H1 (cell line): Measurements from ENCODE around the gene SLAMF1. TPM values are rescaled to one million over a fixed set of nuclear protein-coding genes. Genes with fewer than 3 reads are reported as not detected.

Experiments
- CTCF ChIA-PET: fragments of 300-600 bp; sonication (Branson Sonifier 250); formaldehyde crosslinking; loops from one replicate; lab custom pipeline; 2021; ENCODE audit not compliant: partially characterized antibody; lab: Charles Lee
- POLR2A ChIA-PET: fragments of 300-600 bp; sonication (Branson Sonifier 250); formaldehyde crosslinking; loops from one replicate; lab custom pipeline; 2021; ENCODE audit warnings: inconsistent platforms; ENCODE audit not compliant: partially characterized antibody; lab: Charles Lee
- DNase-seq, 2 experiments: peaks; one replicate each; pipeline versions ENCODE4 v3.0.0 to v3.0.0-alpha.2; 2010 to 2022; ENCODE audit warnings: low spot score in 2 of 2, low read depth in 1 of 2, mixed read lengths in 1 of 2
- FAIRE-seq: peaks from 2 replicates; lab custom pipeline; 2011; peaks lifted over from hg19 to GRCh38; lab: Jason Lieb, UNC
- H2AFZ ChIP-seq: 2 replicates; pipeline ENCODE4 v1.8.1; 2012; ENCODE audit warnings: low read length, inconsistent platforms
- H2AK5ac ChIP-seq: 2 replicates; pipeline ENCODE4 v1.6.1; 2013; ENCODE audit warnings: low read depth, low read length
- H2BK120ac ChIP-seq: replicated peaks from 2 replicates; pipeline ENCODE3; 2013; ENCODE audit warnings: low read depth, low read length, inconsistent platforms
- H2BK12ac ChIP-seq: 2 replicates; pipeline ENCODE4 v1.6.1; 2013; ENCODE audit warnings: low read depth, low read length
- H2BK15ac ChIP-seq: 2 replicates; pipeline ENCODE4 v1.6.1; 2013; ENCODE audit warnings: low read length
- H2BK20ac ChIP-seq: 2 replicates; pipeline ENCODE4 v1.6.1; 2013; ENCODE audit warnings: low read length
- H2BK5ac ChIP-seq: 2 replicates; pipeline ENCODE4 v1.6.1; 2013; ENCODE audit warnings: low read depth, low read length
- H3K14ac ChIP-seq: 2 replicates; pipeline ENCODE4 v1.6.1; 2013; ENCODE audit warnings: inconsistent platforms; ENCODE audit not compliant: insufficient read length
- H3K18ac ChIP-seq: 2 replicates; pipeline ENCODE4 v1.6.1; 2013; ENCODE audit warnings: low read length; ENCODE audit errors: extremely low read depth
- H3K23ac ChIP-seq: 2 replicates; pipeline ENCODE4 v1.6.1; 2013; ENCODE audit warnings: inconsistent platforms; ENCODE audit not compliant: insufficient read length
- H3K23me2 ChIP-seq: 2 replicates; pipeline ENCODE4 v1.6.1; 2013; ENCODE audit warnings: low read depth, low read length
- H3K27ac ChIP-seq: 2 replicates; pipeline ENCODE4 v1.6.1; 2011; ENCODE audit warnings: low read depth, low read length, inconsistent platforms
- H3K27me3 ChIP-seq, 4 experiments: replicated peaks in 1 of 4; 1 replicate in 1 of 4; 2 replicates in 3 of 4; pipeline versions ENCODE4 v1.6.1 to v1.8.1; 2011 to 2013; ENCODE audit warnings: low read length in 3 of 4, mild to moderate bottlenecking in 3 of 4, inconsistent platforms in 2 of 4, mixed read lengths in 2 of 4, moderate library complexity in 1 of 4; ENCODE audit not compliant: control insufficient read depth in 3 of 4, insufficient read depth in 3 of 4; ENCODE audit errors: extremely low read depth in 1 of 4
- H3K36me3 ChIP-seq, 4 experiments: 2 replicates each; pipeline versions ENCODE4 v1.6.1 to v1.8.1; 2011 to 2013; ENCODE audit warnings: mild to moderate bottlenecking in 4 of 4, low read length in 3 of 4, moderate library complexity in 2 of 4, control low read depth in 1 of 4, inconsistent platforms in 1 of 4; ENCODE audit not compliant: insufficient read depth in 4 of 4, control insufficient read depth in 2 of 4
- H3K4ac ChIP-seq: replicated peaks from 2 replicates; pipeline ENCODE3; 2013; ENCODE audit warnings: low read length, low read depth, mixed read lengths, inconsistent platforms; ENCODE audit not compliant: insufficient read length
- H3K4me1 ChIP-seq, 4 experiments: replicated peaks in 1 of 4; 1 replicate in 1 of 4; 2 replicates in 3 of 4; pipeline versions ENCODE4 v1.6.1 to v1.8.1; 2011 to 2013; ENCODE audit warnings: low read length in 3 of 4, inconsistent platforms in 2 of 4, mixed read lengths in 1 of 4; ENCODE audit not compliant: insufficient read depth in 4 of 4, control insufficient read depth in 3 of 4
- H3K4me2 ChIP-seq, 2 experiments: 2 replicates each; pipeline versions ENCODE4 v1.6.1 to v1.8.1; 2011 to 2013; ENCODE audit warnings: low read depth in 2 of 2, low read length in 2 of 2, control low read depth in 1 of 2, inconsistent platforms in 1 of 2, mild to moderate bottlenecking in 1 of 2; ENCODE audit not compliant: insufficient read depth in 1 of 2
- H3K4me3 ChIP-seq, 4 experiments: fragments of 200-600, 300-600 bp in 1 of 4; sonication (generic), shearing (Covaris generic), sonication (Bioruptor Twin) in 1 of 4; 2 replicates each; pipeline versions ENCODE4 v1.5.1 to v1.8.1; 2011 to 2016; ENCODE audit warnings: low read length in 4 of 4, low read depth in 3 of 4, control low read depth in 2 of 4, inconsistent platforms in 2 of 4, mild to moderate bottlenecking in 2 of 4, mixed read lengths in 1 of 4, moderate library complexity in 1 of 4; ENCODE audit not compliant: insufficient read depth in 2 of 4; ENCODE audit errors: extremely low read depth in 1 of 4
- H3K56ac ChIP-seq: replicated peaks from 2 replicates; pipeline ENCODE3; 2013; ENCODE audit warnings: low read depth, mild to moderate bottlenecking, mixed read lengths, low read length, inconsistent platforms; ENCODE audit not compliant: insufficient read length
- H3K79me1 ChIP-seq: 2 replicates; pipeline ENCODE4 v1.6.1; 2013; ENCODE audit warnings: low read depth, low read length, control low read depth
- H3K79me2 ChIP-seq, 2 experiments: 2 replicates each; pipeline versions ENCODE4 v1.6.1 to v1.8.1; 2012 to 2013; ENCODE audit warnings: low read length in 2 of 2, mild to moderate bottlenecking in 2 of 2, inconsistent platforms in 1 of 2; ENCODE audit not compliant: insufficient read depth in 2 of 2, control insufficient read depth in 1 of 2
- H3K9ac ChIP-seq, 4 experiments: replicated peaks in 1 of 4; 1 replicate in 1 of 4; 2 replicates in 3 of 4; pipeline versions ENCODE4 v1.6.1 to v1.8.1; 2011 to 2013; ENCODE audit warnings: low read depth in 3 of 4, low read length in 3 of 4, control low read depth in 2 of 4, mild to moderate bottlenecking in 2 of 4, moderate library complexity in 2 of 4, inconsistent platforms in 1 of 4; ENCODE audit errors: extremely low read depth in 1 of 4
- H3K9me3 ChIP-seq, 2 experiments: 2 replicates each; pipeline versions ENCODE4 v1.6.1 to v1.8.1; 2012 to 2013; ENCODE audit warnings: mild to moderate bottlenecking in 2 of 2, moderate library complexity in 2 of 2, control low read depth in 1 of 2, inconsistent platforms in 1 of 2, low read depth in 1 of 2, low read length in 1 of 2, mixed read lengths in 1 of 2; ENCODE audit not compliant: insufficient read depth in 2 of 2
- H4K20me1 ChIP-seq, 2 experiments: replicated peaks in 1 of 2; 2 replicates each; pipeline versions ENCODE3 to v1.8.1; 2011 to 2013; ENCODE audit warnings: inconsistent platforms in 2 of 2, low read length in 2 of 2, mild to moderate bottlenecking in 1 of 2; ENCODE audit not compliant: insufficient read depth in 2 of 2, control insufficient read depth in 1 of 2
- H4K5ac ChIP-seq: 2 replicates; pipeline ENCODE4 v1.6.1; 2013; ENCODE audit warnings: low read length, low read depth, mixed read lengths, inconsistent platforms; ENCODE audit not compliant: insufficient read length
- H4K8ac ChIP-seq: 2 replicates; pipeline ENCODE4 v1.8.0; 2013; ENCODE audit warnings: mild to moderate bottlenecking, moderate library complexity, low read length, inconsistent platforms; ENCODE audit not compliant: insufficient read depth; ENCODE audit errors: extremely low read depth
- H4K91ac ChIP-seq: replicated peaks from 2 replicates; pipeline ENCODE3; 2013; ENCODE audit warnings: low read length, mixed read lengths, inconsistent platforms; ENCODE audit not compliant: insufficient read length
- BACH1 ChIP-seq: IDR thresholded peaks from 2 replicates; pipeline ENCODE4 v1.6.1; 2012; ENCODE audit warnings: low read length, improper control_type of control experiment
- CHD1 ChIP-seq: IDR thresholded peaks from 2 replicates; pipeline ENCODE4 v1.6.1; 2012; ENCODE audit warnings: low read depth, low read length, improper control_type of control experiment
- SP1 ChIP-seq: IDR thresholded peaks from 2 replicates; pipeline ENCODE4 v1.6.1; 2011; ENCODE audit warnings: low read depth, low read length
- TCF12 ChIP-seq: IDR thresholded peaks from 2 replicates; pipeline ENCODE4 v1.6.1; 2011; ENCODE audit warnings: low read depth, mild to moderate bottlenecking, low read length
- WGBS, 2 experiments: shearing (Covaris generic) in 1 of 2; methylation state at CpG; one replicate each; pipeline versions ENCODE4 v1.1.6 to v1.1.7; 2013 to 2015; ENCODE audit warnings: low lambda C conversion rate in 2 of 2, mixed read lengths in 2 of 2, inconsistent platforms in 1 of 2, low coverage in 1 of 2, missing lambda C conversion rate in 1 of 2; ENCODE audit not compliant: insufficient replicate concordance in 2 of 2, insufficient coverage in 1 of 2, insufficient read length in 1 of 2; ENCODE audit errors: extremely low coverage in 1 of 2, missing lambda C conversion rate in 1 of 2; 5-methylcytosine and 5-hydroxymethylcytosine counted together
- polyA plus RNA-seq, 7 experiments: library from polyadenylated mRNA; depleted of rRNA in 3 of 7; stranded (reverse) in 5 of 7; unstranded in 2 of 7; fragments of >200 nt in 5 of 7; fragments of 200-250 nt in 2 of 7; gene quantifications; 1 replicate in 5 of 7; 2 replicates in 1 of 7; 4 replicates in 1 of 7; pipeline versions ENCODE4 v1.2.1 to v1.2.3, GENCODE V29; 2011 to 2013; ENCODE audit warnings: missing spikeins in 2 of 7, mixed read lengths in 2 of 7
- total RNA-seq: library from RNA; stranded (reverse); fragmentation: NEBNext Ultra II Directional; extraction: Animal tissue kit (Norgen Biotek cat#: 25700); gene quantifications from 2 replicates; pipeline ENCODE4 v1.2.1, GENCODE V29; 2021
- TF ChIP-seq, protein P1 (sequence below), 3 experiments: IDR thresholded peaks; 1 replicate in 2 of 3; 2 replicates in 1 of 3; pipeline versions ENCODE4 v1.5.1 to v1.6.1; 2011; ENCODE audit warnings: low read length in 3 of 3, mild to moderate bottlenecking in 3 of 3, inconsistent platforms in 2 of 3, low read depth in 1 of 3, moderate library complexity in 1 of 3; ENCODE audit not compliant: insufficient read depth in 1 of 3; ENCODE audit errors: control extremely low read depth in 1 of 3

SLAMF1 gene
- total and polyA plus RNA-seq, 2 of the 8 experiments (the other 6 are each of a cell fraction or from before 2014, with no cell fraction given): not detected

- Histone ChIP-seq H4K8ac (no peak overlapping the region), H3K23me2 (no peaks in the 10 kb centered on the region), H2BK120ac (no peak overlapping the region), H2AK5ac (no peak overlapping the region), H2AFZ (no peak overlapping the region), H3K4me3 (no peak overlapping the region), H3K18ac (no peak overlapping the region), H3K79me2 (no peaks in the 10 kb centered on the region), H3K4ac (no peak overlapping the region), H2BK20ac (no peak overlapping the region), H3K14ac (no peak overlapping the region), H2BK12ac (no peak overlapping the region), H3K23ac (no peak overlapping the region), H3K9ac (no peak overlapping the region), H3K9me3 (no peaks in the 10 kb centered on the region), H3K4me1 (peaks cover 0 to 3% (median 0%) of the 10 kb centered on the region in 4 experiments; a peak in 1 of 7 replicates), H3K79me1 (no peaks in the 10 kb centered on the region), H2BK15ac (no peak overlapping the region), H4K91ac (no peak overlapping the region), H3K56ac (no peak overlapping the region), H3K4me2 (no peak overlapping the region), H2BK5ac (no peak overlapping the region), H3K27me3 (no peaks in the 10 kb centered on the region), H4K20me1 (no peaks in the 10 kb centered on the region), H4K5ac (no peak overlapping the region), H3K27ac (no peak overlapping the region), H3K36me3 (no peaks in the 10 kb centered on the region)
- 77% methylated on average over 6 of the region's 6 CpGs; no CpG with 5 or more reads in 1 of the 2 experiments for WGBS, 2 experiments
- TF ChIP-seq, protein P1, sequence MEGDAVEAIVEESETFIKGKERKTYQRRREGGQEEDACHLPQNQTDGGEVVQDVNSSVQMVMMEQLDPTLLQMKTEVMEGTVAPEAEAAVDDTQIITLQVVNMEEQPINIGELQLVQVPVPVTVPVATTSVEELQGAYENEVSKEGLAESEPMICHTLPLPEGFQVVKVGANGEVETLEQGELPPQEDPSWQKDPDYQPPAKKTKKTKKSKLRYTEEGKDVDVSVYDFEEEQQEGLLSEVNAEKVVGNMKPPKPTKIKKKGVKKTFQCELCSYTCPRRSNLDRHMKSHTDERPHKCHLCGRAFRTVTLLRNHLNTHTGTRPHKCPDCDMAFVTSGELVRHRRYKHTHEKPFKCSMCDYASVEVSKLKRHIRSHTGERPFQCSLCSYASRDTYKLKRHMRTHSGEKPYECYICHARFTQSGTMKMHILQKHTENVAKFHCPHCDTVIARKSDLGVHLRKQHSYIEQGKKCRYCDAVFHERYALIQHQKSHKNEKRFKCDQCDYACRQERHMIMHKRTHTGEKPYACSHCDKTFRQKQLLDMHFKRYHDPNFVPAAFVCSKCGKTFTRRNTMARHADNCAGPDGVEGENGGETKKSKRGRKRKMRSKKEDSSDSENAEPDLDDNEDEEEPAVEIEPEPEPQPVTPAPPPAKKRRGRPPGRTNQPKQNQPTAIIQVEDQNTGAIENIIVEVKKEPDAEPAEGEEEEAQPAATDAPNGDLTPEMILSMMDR (IDR thresholded peaks at IDR 0.05; ENCODE audit: control extremely low read depth in 1 of 3, insufficient read depth in 1 of 3, low read depth in 1 of 3, low read length in 3 of 3): no peak
- TF ChIP-seq CHD1: no peak
- no peak for TF ChIP-seq SP1
- no peak for TF ChIP-seq TCF12
- TF ChIP-seq BACH1: no peak
- ChIA-PET POLR2A (no interaction called here), CTCF (interaction anchor here (0.6 to 2.4 kb wide), 4 partner anchors 12 to 114 kb away, joined by 3 to 5 read pairs (median 4); no protein-coding TSS in a partner anchor)
- FAIRE-seq (no peak), DNase-seq (no peak)
Measured at GRCh38 chr1:160631983-160632625, 14.7 kb downstream of the SLAMF1 start.
